ENCODE results near the gene IFITM5.

The IFITM5 gene

DNA sequence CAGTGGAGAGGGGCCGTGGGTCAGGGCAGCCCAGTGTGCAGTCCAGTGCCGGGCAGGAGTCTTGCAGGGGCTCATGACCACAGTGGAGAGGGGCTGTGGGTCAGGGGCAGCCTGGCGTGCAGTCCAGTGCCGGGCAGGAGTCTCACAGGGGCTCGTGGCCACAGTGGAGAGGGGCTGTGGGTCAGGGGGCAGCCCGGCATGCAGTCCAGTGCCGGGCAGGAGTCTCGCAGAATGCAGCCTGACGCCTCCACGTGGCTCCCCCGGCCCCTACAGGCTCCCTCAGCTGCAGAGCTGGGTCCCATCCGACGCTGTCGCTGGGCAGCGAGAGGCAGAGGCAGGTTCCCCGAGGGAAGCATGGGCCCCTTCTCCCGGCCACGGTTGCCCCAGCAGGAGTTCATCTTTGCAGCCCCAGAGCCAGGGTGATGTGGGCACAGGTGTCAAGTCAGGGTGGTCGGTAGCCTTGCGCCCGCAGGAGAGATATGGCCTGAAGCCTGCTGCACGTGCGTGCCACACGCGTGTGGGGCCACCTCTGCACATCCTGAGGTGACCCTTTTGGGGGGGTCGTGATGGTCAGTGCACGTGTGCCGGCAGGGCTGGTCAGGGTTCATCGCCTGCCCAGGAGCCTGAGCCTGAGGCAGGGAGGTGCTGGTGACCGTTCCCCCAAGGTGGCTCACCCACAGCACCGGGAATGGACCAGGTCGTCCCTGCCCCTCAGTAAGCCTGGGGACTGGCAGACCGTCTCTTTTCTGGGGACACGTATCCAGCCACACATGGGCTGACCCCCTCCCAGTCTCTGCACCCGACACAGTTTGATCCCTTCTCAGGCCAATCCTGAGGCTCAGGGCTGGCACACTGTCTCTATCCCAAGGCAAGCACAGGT is 2.9 kb downstream of the IFITM5 start:
- Mint-ChIP-seq H3K36me3 (ENCODE audit: low read depth) (no peaks in the 10 kb centered on the region), H3K4me3 (no peak overlapping the region), H3K27me3 (ENCODE audit: low read depth) (no peaks in the 10 kb centered on the region), H3K4me1 (no peaks in the 10 kb centered on the region), H3K9me3 (no peaks in the 10 kb centered on the region), H3K27ac (no peak overlapping the region)
- no peak for TF ChIP-seq CTCF (IDR thresholded peaks at IDR 0.05; ENCODE audit: unreplicated experiment in 3 of 3)

- no peaks in the 10 kb centered on the region for H3K9me3 Mint-ChIP-seq
- no peak overlapping the region for H3K4me3 Mint-ChIP-seq
Measured at GRCh38 chr11:295351-296170, 3.8 kb downstream of the IFITM5 start.

DNA sequence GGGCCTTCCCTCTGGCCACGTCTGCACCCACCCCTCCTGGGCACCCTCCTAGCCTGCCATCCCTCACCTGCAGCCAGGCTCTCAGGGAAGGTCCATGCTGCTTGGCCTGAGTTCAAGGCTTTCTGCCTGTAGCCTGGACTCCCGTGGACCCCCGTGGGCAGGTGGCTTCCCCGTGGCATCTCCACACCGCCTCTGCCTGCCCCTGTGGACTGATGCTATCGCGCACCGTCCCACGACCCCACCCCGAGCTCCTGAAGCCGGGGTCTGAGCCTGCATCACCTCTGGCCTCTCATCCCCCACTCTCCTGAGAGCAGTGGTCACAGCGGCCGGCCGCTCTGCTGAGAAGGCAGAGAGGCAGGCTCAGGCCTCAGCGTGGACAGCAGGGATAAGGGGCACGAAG is 4.5 kb downstream of the IFITM5 start:
- no peaks in the 10 kb centered on the region for H3K4me1 Mint-ChIP-seq
- no peaks in the 10 kb centered on the region for H3K36me3 Mint-ChIP-seq (ENCODE audit: low read depth)
- TF ChIP-seq CTCF (IDR thresholded peaks at IDR 0.05; ENCODE audit: unreplicated experiment in 3 of 3) = no peak
- no peak overlapping the region for H3K27ac Mint-ChIP-seq
- H3K27me3 Mint-ChIP-seq (ENCODE audit: low read depth) = no peaks in the 10 kb centered on the region
- H3K4me3 Mint-ChIP-seq = no peak overlapping the region
- no peaks in the 10 kb centered on the region for H3K9me3 Mint-ChIP-seq

More at GRCh38 chr11:295351-296170, 3.8 kb downstream of the IFITM5 start:
- Mint-ChIP-seq H3K27me3 (ENCODE audit: low read depth) (no peaks in the 10 kb centered on the region), H3K27ac (peak overlapping the region in 1 of 3 experiments; percentile 46), H3K4me1 (no peaks in the 10 kb centered on the region), H3K36me3 (ENCODE audit: low read depth) (no peaks in the 10 kb centered on the region)
- TF ChIP-seq CTCF (IDR thresholded peaks at IDR 0.05; ENCODE audit: unreplicated experiment in 3 of 3) = no peak

GRCh38 chr11:293852-294661 is 5.3 kb downstream of the IFITM5 start:
- TF ChIP-seq CTCF (IDR thresholded peaks at IDR 0.05; ENCODE audit: unreplicated experiment in 3 of 3) = no peak
- Mint-ChIP-seq H3K9me3 (no peaks in the 10 kb centered on the region), H3K27me3 (ENCODE audit: low read depth) (no peaks in the 10 kb centered on the region), H3K4me3 (no peak overlapping the region), H3K36me3 (ENCODE audit: low read depth) (no peaks in the 10 kb centered on the region), H3K27ac (no peak overlapping the region), H3K4me1 (no peaks in the 10 kb centered on the region)

- no peaks in the 10 kb centered on the region for H3K4me1 Mint-ChIP-seq
- H3K27me3 Mint-ChIP-seq (ENCODE audit: low read depth) = no peaks in the 10 kb centered on the region
- H3K9me3 Mint-ChIP-seq = no peaks in the 10 kb centered on the region
- no peaks in the 10 kb centered on the region for H3K36me3 Mint-ChIP-seq (ENCODE audit: low read depth)
- H3K4me3 Mint-ChIP-seq = no peak overlapping the region
- TF ChIP-seq CTCF (IDR thresholded peaks at IDR 0.05; ENCODE audit: unreplicated experiment in 3 of 3) = no peak
- H3K27ac Mint-ChIP-seq = no peak overlapping the region
Measured at GRCh38 chr11:293271-293851, 6.0 kb downstream of the IFITM5 start.
